H1 (cell line): Measurements from ENCODE around the gene CDYL. TPM values are rescaled to one million over a fixed set of nuclear protein-coding genes. Genes with fewer than 3 reads are reported as not detected.

Source experiments
- CTCF ChIA-PET: fragments of 300-600 bp; sonication (Branson Sonifier 250); formaldehyde crosslinking; loops from one replicate; lab custom pipeline; 2021; ENCODE audit not compliant: partially characterized antibody; lab: Charles Lee
- POLR2A ChIA-PET: fragments of 300-600 bp; sonication (Branson Sonifier 250); formaldehyde crosslinking; loops from one replicate; lab custom pipeline; 2021; ENCODE audit warnings: inconsistent platforms; ENCODE audit not compliant: partially characterized antibody; lab: Charles Lee
- DNase-seq, 2 experiments: peaks; one replicate each; pipeline versions ENCODE4 v3.0.0 to v3.0.0-alpha.2; 2010 to 2022; ENCODE audit warnings: low spot score in 2 of 2, low read depth in 1 of 2, mixed read lengths in 1 of 2
- FAIRE-seq: peaks from 2 replicates; lab custom pipeline; 2011; peaks lifted over from hg19 to GRCh38; lab: Jason Lieb, UNC
- H2AFZ ChIP-seq: 2 replicates; pipeline ENCODE4 v1.8.1; 2012; ENCODE audit warnings: low read length, inconsistent platforms
- H2AK5ac ChIP-seq: 2 replicates; pipeline ENCODE4 v1.6.1; 2013; ENCODE audit warnings: low read depth, low read length
- H2BK120ac ChIP-seq: replicated peaks from 2 replicates; pipeline ENCODE3; 2013; ENCODE audit warnings: low read depth, low read length, inconsistent platforms
- H2BK12ac ChIP-seq: 2 replicates; pipeline ENCODE4 v1.6.1; 2013; ENCODE audit warnings: low read depth, low read length
- H2BK15ac ChIP-seq: 2 replicates; pipeline ENCODE4 v1.6.1; 2013; ENCODE audit warnings: low read length
- H2BK20ac ChIP-seq: 2 replicates; pipeline ENCODE4 v1.6.1; 2013; ENCODE audit warnings: low read length
- H2BK5ac ChIP-seq: 2 replicates; pipeline ENCODE4 v1.6.1; 2013; ENCODE audit warnings: low read depth, low read length
- H3K14ac ChIP-seq: 2 replicates; pipeline ENCODE4 v1.6.1; 2013; ENCODE audit warnings: inconsistent platforms; ENCODE audit not compliant: insufficient read length
- H3K18ac ChIP-seq: 2 replicates; pipeline ENCODE4 v1.6.1; 2013; ENCODE audit warnings: low read length; ENCODE audit errors: extremely low read depth
- H3K23ac ChIP-seq: 2 replicates; pipeline ENCODE4 v1.6.1; 2013; ENCODE audit warnings: inconsistent platforms; ENCODE audit not compliant: insufficient read length
- H3K23me2 ChIP-seq: 2 replicates; pipeline ENCODE4 v1.6.1; 2013; ENCODE audit warnings: low read depth, low read length
- H3K27ac ChIP-seq: 2 replicates; pipeline ENCODE4 v1.6.1; 2011; ENCODE audit warnings: low read depth, low read length, inconsistent platforms
- H3K27me3 ChIP-seq, 4 experiments: replicated peaks in 1 of 4; 1 replicate in 1 of 4; 2 replicates in 3 of 4; pipeline versions ENCODE4 v1.6.1 to v1.8.1; 2011 to 2013; ENCODE audit warnings: low read length in 3 of 4, mild to moderate bottlenecking in 3 of 4, inconsistent platforms in 2 of 4, mixed read lengths in 2 of 4, moderate library complexity in 1 of 4; ENCODE audit not compliant: control insufficient read depth in 3 of 4, insufficient read depth in 3 of 4; ENCODE audit errors: extremely low read depth in 1 of 4
- H3K36me3 ChIP-seq, 4 experiments: 2 replicates each; pipeline versions ENCODE4 v1.6.1 to v1.8.1; 2011 to 2013; ENCODE audit warnings: mild to moderate bottlenecking in 4 of 4, low read length in 3 of 4, moderate library complexity in 2 of 4, control low read depth in 1 of 4, inconsistent platforms in 1 of 4; ENCODE audit not compliant: insufficient read depth in 4 of 4, control insufficient read depth in 2 of 4
- H3K4ac ChIP-seq: replicated peaks from 2 replicates; pipeline ENCODE3; 2013; ENCODE audit warnings: low read length, low read depth, mixed read lengths, inconsistent platforms; ENCODE audit not compliant: insufficient read length
- H3K4me1 ChIP-seq, 4 experiments: replicated peaks in 1 of 4; 1 replicate in 1 of 4; 2 replicates in 3 of 4; pipeline versions ENCODE4 v1.6.1 to v1.8.1; 2011 to 2013; ENCODE audit warnings: low read length in 3 of 4, inconsistent platforms in 2 of 4, mixed read lengths in 1 of 4; ENCODE audit not compliant: insufficient read depth in 4 of 4, control insufficient read depth in 3 of 4
- H3K4me2 ChIP-seq, 2 experiments: 2 replicates each; pipeline versions ENCODE4 v1.6.1 to v1.8.1; 2011 to 2013; ENCODE audit warnings: low read depth in 2 of 2, low read length in 2 of 2, control low read depth in 1 of 2, inconsistent platforms in 1 of 2, mild to moderate bottlenecking in 1 of 2; ENCODE audit not compliant: insufficient read depth in 1 of 2
- H3K4me3 ChIP-seq, 4 experiments: fragments of 200-600, 300-600 bp in 1 of 4; sonication (generic), shearing (Covaris generic), sonication (Bioruptor Twin) in 1 of 4; 2 replicates each; pipeline versions ENCODE4 v1.5.1 to v1.8.1; 2011 to 2016; ENCODE audit warnings: low read length in 4 of 4, low read depth in 3 of 4, control low read depth in 2 of 4, inconsistent platforms in 2 of 4, mild to moderate bottlenecking in 2 of 4, mixed read lengths in 1 of 4, moderate library complexity in 1 of 4; ENCODE audit not compliant: insufficient read depth in 2 of 4; ENCODE audit errors: extremely low read depth in 1 of 4
- H3K56ac ChIP-seq: replicated peaks from 2 replicates; pipeline ENCODE3; 2013; ENCODE audit warnings: low read depth, mild to moderate bottlenecking, mixed read lengths, low read length, inconsistent platforms; ENCODE audit not compliant: insufficient read length
- H3K79me1 ChIP-seq: 2 replicates; pipeline ENCODE4 v1.6.1; 2013; ENCODE audit warnings: low read depth, low read length, control low read depth
- H3K79me2 ChIP-seq, 2 experiments: 2 replicates each; pipeline versions ENCODE4 v1.6.1 to v1.8.1; 2012 to 2013; ENCODE audit warnings: low read length in 2 of 2, mild to moderate bottlenecking in 2 of 2, inconsistent platforms in 1 of 2; ENCODE audit not compliant: insufficient read depth in 2 of 2, control insufficient read depth in 1 of 2
- H3K9ac ChIP-seq, 4 experiments: replicated peaks in 1 of 4; 1 replicate in 1 of 4; 2 replicates in 3 of 4; pipeline versions ENCODE4 v1.6.1 to v1.8.1; 2011 to 2013; ENCODE audit warnings: low read depth in 3 of 4, low read length in 3 of 4, control low read depth in 2 of 4, mild to moderate bottlenecking in 2 of 4, moderate library complexity in 2 of 4, inconsistent platforms in 1 of 4; ENCODE audit errors: extremely low read depth in 1 of 4
- H3K9me3 ChIP-seq, 2 experiments: 2 replicates each; pipeline versions ENCODE4 v1.6.1 to v1.8.1; 2012 to 2013; ENCODE audit warnings: mild to moderate bottlenecking in 2 of 2, moderate library complexity in 2 of 2, control low read depth in 1 of 2, inconsistent platforms in 1 of 2, low read depth in 1 of 2, low read length in 1 of 2, mixed read lengths in 1 of 2; ENCODE audit not compliant: insufficient read depth in 2 of 2
- H4K20me1 ChIP-seq, 2 experiments: replicated peaks in 1 of 2; 2 replicates each; pipeline versions ENCODE3 to v1.8.1; 2011 to 2013; ENCODE audit warnings: inconsistent platforms in 2 of 2, low read length in 2 of 2, mild to moderate bottlenecking in 1 of 2; ENCODE audit not compliant: insufficient read depth in 2 of 2, control insufficient read depth in 1 of 2
- H4K5ac ChIP-seq: 2 replicates; pipeline ENCODE4 v1.6.1; 2013; ENCODE audit warnings: low read length, low read depth, mixed read lengths, inconsistent platforms; ENCODE audit not compliant: insufficient read length
- H4K8ac ChIP-seq: 2 replicates; pipeline ENCODE4 v1.8.0; 2013; ENCODE audit warnings: mild to moderate bottlenecking, moderate library complexity, low read length, inconsistent platforms; ENCODE audit not compliant: insufficient read depth; ENCODE audit errors: extremely low read depth
- H4K91ac ChIP-seq: replicated peaks from 2 replicates; pipeline ENCODE3; 2013; ENCODE audit warnings: low read length, mixed read lengths, inconsistent platforms; ENCODE audit not compliant: insufficient read length
- CTBP2 ChIP-seq: IDR thresholded peaks from 2 replicates; pipeline ENCODE4 v1.7.0; 2011; ENCODE audit warnings: borderline replicate concordance, mild to moderate bottlenecking, moderate library complexity, mixed read lengths, low read length; ENCODE audit not compliant: insufficient read depth, insufficient read length
- EP300 ChIP-seq, 2 experiments: IDR thresholded peaks; 1 replicate in 1 of 2; 2 replicates in 1 of 2; pipeline ENCODE4 v1.6.1; 2011 to 2012; ENCODE audit warnings: low read depth in 2 of 2, low read length in 2 of 2, mild to moderate bottlenecking in 2 of 2, borderline replicate concordance in 1 of 2, inconsistent platforms in 1 of 2, moderate library complexity in 1 of 2
- NANOG ChIP-seq: IDR thresholded peaks from 2 replicates; pipeline ENCODE4 v1.6.1; 2011; ENCODE audit warnings: low read length, low read depth, mild to moderate bottlenecking, inconsistent platforms; ENCODE audit not compliant: insufficient read depth, poor library complexity, severe bottlenecking
- RAD21 ChIP-seq, 2 experiments: IDR thresholded peaks in 1 of 2; conservative IDR thresholded peaks in 1 of 2; 2 replicates each; pipeline ENCODE4 v1.6.1; 2011; ENCODE audit warnings: low read depth in 2 of 2, low read length in 2 of 2, improper control_type of control experiment in 1 of 2, inconsistent platforms in 1 of 2, mild to moderate bottlenecking in 1 of 2, moderate library complexity in 1 of 2
- SUZ12 ChIP-seq: fragments of 200-600 bp; sonication (generic); IDR thresholded peaks from 2 replicates; pipeline ENCODE4 v1.6.1; 2012; ENCODE audit warnings: mild to moderate bottlenecking, inconsistent platforms, low read length, moderate library complexity, mixed read lengths
- TAF7 ChIP-seq: optimal IDR thresholded peaks from 2 replicates; pipeline ENCODE3; 2011; ENCODE audit warnings: low read depth, mild to moderate bottlenecking, inconsistent platforms, low read length, moderate library complexity, borderline replicate concordance
- TBP ChIP-seq: IDR thresholded peaks from 2 replicates; pipeline ENCODE4 v1.6.1; 2011; ENCODE audit warnings: low read depth, low read length, improper control_type of control experiment
- TCF12 ChIP-seq: IDR thresholded peaks from 2 replicates; pipeline ENCODE4 v1.6.1; 2011; ENCODE audit warnings: low read depth, mild to moderate bottlenecking, low read length
- ZNF274 ChIP-seq: IDR thresholded peaks from 2 replicates; pipeline ENCODE4 v1.7.0; 2012; ENCODE audit warnings: low read length, borderline replicate concordance; ENCODE audit errors: extremely low read depth
- whole genome bisulfite sequencing, 2 experiments: shearing (Covaris generic) in 1 of 2; methylation state at CpG; one replicate each; pipeline versions ENCODE4 v1.1.6 to v1.1.7; 2013 to 2015; ENCODE audit warnings: low lambda C conversion rate in 2 of 2, mixed read lengths in 2 of 2, inconsistent platforms in 1 of 2, low coverage in 1 of 2, missing lambda C conversion rate in 1 of 2; ENCODE audit not compliant: insufficient replicate concordance in 2 of 2, insufficient coverage in 1 of 2, insufficient read length in 1 of 2; ENCODE audit errors: extremely low coverage in 1 of 2, missing lambda C conversion rate in 1 of 2; 5-methylcytosine and 5-hydroxymethylcytosine counted together
- polyA plus RNA-seq, 7 experiments: library from polyadenylated mRNA; depleted of rRNA in 3 of 7; stranded (reverse) in 5 of 7; unstranded in 2 of 7; fragments of >200 nt in 5 of 7; fragments of 200-250 nt in 2 of 7; gene quantifications; 1 replicate in 5 of 7; 2 replicates in 1 of 7; 4 replicates in 1 of 7; pipeline versions ENCODE4 v1.2.1 to v1.2.3, GENCODE V29; 2011 to 2013; ENCODE audit warnings: missing spikeins in 2 of 7, mixed read lengths in 2 of 7
- total RNA-seq: library from RNA; stranded (reverse); fragmentation: NEBNext Ultra II Directional; extraction: Animal tissue kit (Norgen Biotek cat#: 25700); gene quantifications from 2 replicates; pipeline ENCODE4 v1.2.1, GENCODE V29; 2021
- TF ChIP-seq, protein P1 (sequence below), 3 experiments: IDR thresholded peaks; 1 replicate in 2 of 3; 2 replicates in 1 of 3; pipeline versions ENCODE4 v1.5.1 to v1.6.1; 2011; ENCODE audit warnings: low read length in 3 of 3, mild to moderate bottlenecking in 3 of 3, inconsistent platforms in 2 of 3, low read depth in 1 of 3, moderate library complexity in 1 of 3; ENCODE audit not compliant: insufficient read depth in 1 of 3; ENCODE audit errors: control extremely low read depth in 1 of 3

CDYL gene
- total and polyA plus RNA-seq, 2 of the 8 experiments (the other 6 are each of a cell fraction or from before 2014, with no cell fraction given) = 56.4 to 119 TPM

DNA sequence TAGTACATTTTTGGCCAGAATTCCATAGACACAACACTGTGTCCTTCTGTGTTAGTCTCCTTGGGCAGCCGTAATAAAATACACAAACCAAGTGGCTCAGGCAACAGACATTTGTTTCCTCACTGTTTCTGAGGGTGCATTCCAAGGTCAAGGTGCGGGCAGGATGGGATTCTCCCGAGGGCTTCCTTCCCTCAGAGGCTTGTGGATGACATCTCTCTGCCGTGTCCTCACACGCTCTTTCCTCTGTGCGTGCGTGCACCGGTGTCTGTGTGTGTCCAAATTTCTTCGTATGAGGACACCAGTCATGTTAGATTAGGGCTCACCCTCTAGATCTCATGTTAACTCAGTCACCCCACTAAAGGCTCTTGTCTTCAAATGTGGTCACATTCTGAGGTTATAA lies 30.6 kb downstream of the CDYL start:
- Histone ChIP-seq H4K91ac (no peak overlapping the region), H3K23me2 (no peaks in the 10 kb centered on the region), H4K8ac (no peak overlapping the region), H3K27ac (no peak overlapping the region), H3K79me2 (peaks cover 47 to 98% of the 10 kb centered on the region in 2 experiments), H3K9ac (no peak overlapping the region), H3K56ac (no peak overlapping the region), H4K5ac (no peak overlapping the region), H3K36me3 (0 out of 8 replicates have a peak, but pooled peaks cover 0 to 5% (median 0%) of the 10 kb centered on the region in 4 experiments), H3K9me3 (no peaks in the 10 kb centered on the region), H2BK120ac (no peak overlapping the region), H3K4me3 (no peak overlapping the region), H3K4me2 (no peak overlapping the region), H3K79me1 (peaks cover 22% of the 10 kb centered on the region; the same call in 1 of the 2 replicates), H4K20me1 (peaks cover 41 to 60% of the 10 kb centered on the region in 2 experiments), H2BK12ac (no peak overlapping the region), H2BK5ac (0 out of 2 replicates have a peak overlapping the region, but pooled peaks have one; percentile 7), H3K18ac (no peak overlapping the region), H3K4ac (no peak overlapping the region), H3K4me1 (peaks cover 5 to 19% (median 9%) of the 10 kb centered on the region in 4 experiments), H2AK5ac (no peak overlapping the region), H3K27me3 (no peaks in the 10 kb centered on the region), H2AFZ (no peak overlapping the region), H2BK15ac (no peak overlapping the region), H3K23ac (no peak overlapping the region), H3K14ac (no peak overlapping the region), H2BK20ac (no peak overlapping the region)
- FAIRE-seq = no peak
- WGBS, 2 experiments = 88% methylated on average over 9 of the region's 9 CpGs; no CpG with 5 or more reads in 1 of the 2 experiments
- no peak for DNase-seq
- ChIA-PET POLR2A (no interaction called here), CTCF (interaction anchor here (0.7 to 3.4 kb wide), 6 partner anchors 14 to 398 kb away, joined by 3 to 18 read pairs (median 3); no protein-coding TSS in a partner anchor)
- TF ChIP-seq RAD21 (IDR thresholded peaks at IDR 0.05 in 1 of 2, conservative IDR thresholded peaks at IDR 0.05 in 1 of 2; ENCODE audit: low read depth in 2 of 2, low read length in 2 of 2) (no peak), SUZ12 (no peak), TCF12 (no peak), ZNF274 (no peak), TBP (no peak), EP300 (IDR thresholded peaks at IDR 0.05; ENCODE audit: borderline replicate concordance in 1 of 2, low read depth in 2 of 2, low read length in 2 of 2) (no peak), CTBP2 (no peak), TAF7 (no peak), NANOG (no peak)
- TF ChIP-seq, protein P1, sequence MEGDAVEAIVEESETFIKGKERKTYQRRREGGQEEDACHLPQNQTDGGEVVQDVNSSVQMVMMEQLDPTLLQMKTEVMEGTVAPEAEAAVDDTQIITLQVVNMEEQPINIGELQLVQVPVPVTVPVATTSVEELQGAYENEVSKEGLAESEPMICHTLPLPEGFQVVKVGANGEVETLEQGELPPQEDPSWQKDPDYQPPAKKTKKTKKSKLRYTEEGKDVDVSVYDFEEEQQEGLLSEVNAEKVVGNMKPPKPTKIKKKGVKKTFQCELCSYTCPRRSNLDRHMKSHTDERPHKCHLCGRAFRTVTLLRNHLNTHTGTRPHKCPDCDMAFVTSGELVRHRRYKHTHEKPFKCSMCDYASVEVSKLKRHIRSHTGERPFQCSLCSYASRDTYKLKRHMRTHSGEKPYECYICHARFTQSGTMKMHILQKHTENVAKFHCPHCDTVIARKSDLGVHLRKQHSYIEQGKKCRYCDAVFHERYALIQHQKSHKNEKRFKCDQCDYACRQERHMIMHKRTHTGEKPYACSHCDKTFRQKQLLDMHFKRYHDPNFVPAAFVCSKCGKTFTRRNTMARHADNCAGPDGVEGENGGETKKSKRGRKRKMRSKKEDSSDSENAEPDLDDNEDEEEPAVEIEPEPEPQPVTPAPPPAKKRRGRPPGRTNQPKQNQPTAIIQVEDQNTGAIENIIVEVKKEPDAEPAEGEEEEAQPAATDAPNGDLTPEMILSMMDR (IDR thresholded peaks at IDR 0.05; ENCODE audit: control extremely low read depth in 1 of 3, insufficient read depth in 1 of 3, low read depth in 1 of 3, low read length in 3 of 3) = no peak
